GM12878 (cell line): Measurements from ENCODE around the gene SRSF3. TPM values are rescaled to one million over a fixed set of nuclear protein-coding genes. Genes with fewer than 3 reads are reported as not detected.

Experiments used
- ATAC-seq: fragments of 200-7000 bp; cut with Tn5 transposase; 3 replicates; pipeline ENCODE4 v1.9.1; 2020; ENCODE audit warnings: mild to moderate bottlenecking, moderate library complexity
- BruUV-seq: library from RNA; stranded (reverse); fragments of 400-500 nt; replicated peaks from 2 replicates; lab custom pipeline; 2021; lab: Mats Ljungman, UMichigan
- CTCF ChIA-PET: fragments of 300-600 bp; sonication (Branson Sonifier 250); formaldehyde crosslinking; extraction: SDS; loops from one replicate; lab custom pipeline; 2021; ENCODE audit warnings: inconsistent platforms; lab: Yijun Ruan, JAX
- POLR2A ChIA-PET: fragments of 350-600 bp; formaldehyde crosslinking; extraction: SDS; loops from one replicate; lab custom pipeline; 2021; ENCODE audit warnings: inconsistent platforms; lab: Charles Lee
- RAD21 ChIA-PET: fragments of 300-600 bp; sonication (Branson Sonifier 250); formaldehyde crosslinking; loops from one replicate; lab custom pipeline; 2023; ENCODE audit warnings: antibody characterized with exemption; ENCODE audit not compliant: unreplicated experiment; lab: Charles Lee
- SMC1A ChIA-PET: fragments of 300-600 bp; sonication (Branson Sonifier 250); formaldehyde crosslinking; loops from one replicate; lab custom pipeline; 2023; ENCODE audit not compliant: unreplicated experiment, uncharacterized antibody; lab: Charles Lee
- DNase-seq: peaks from one replicate; pipeline ENCODE4 v3.0.0-alpha.2; 2011; ENCODE audit warnings: low read depth, low spot score
- FAIRE-seq: peaks from 3 replicates; lab custom pipeline; 2011; peaks lifted over from hg19 to GRCh38; lab: Jason Lieb, UNC
- H2AFZ ChIP-seq: 2 replicates; pipeline ENCODE4 v1.6.0; 2011; ENCODE audit warnings: low read depth, low read length, control low read depth; ENCODE audit not compliant: control insufficient read depth
- H3K27ac ChIP-seq: 2 replicates; pipeline ENCODE4 v1.5.1; 2011; ENCODE audit warnings: control low read depth; ENCODE audit not compliant: control insufficient read depth, insufficient read depth
- H3K27me3 ChIP-seq, 2 experiments: replicated peaks in 1 of 2; 2 replicates each; pipeline versions ENCODE4 v1.6.0 to v1.6.1; 2011; ENCODE audit warnings: low read length in 1 of 2; ENCODE audit not compliant: control insufficient read depth in 2 of 2, insufficient read depth in 2 of 2
- H3K36me3 ChIP-seq, 2 experiments: 2 replicates each; pipeline ENCODE4 v1.5.1; 2011; ENCODE audit warnings: low read length in 1 of 2; ENCODE audit not compliant: control insufficient read depth in 2 of 2, insufficient read depth in 2 of 2
- H3K4me1 ChIP-seq: 2 replicates; pipeline ENCODE4 v1.6.1; 2011; ENCODE audit warnings: mild to moderate bottlenecking, low read length, moderate library complexity, mixed read lengths; ENCODE audit not compliant: control insufficient read depth, insufficient read depth
- H3K4me2 ChIP-seq: 2 replicates; pipeline ENCODE4 v1.6.0; 2011; ENCODE audit warnings: control low read depth; ENCODE audit not compliant: control insufficient read depth, insufficient read depth
- H3K4me3 ChIP-seq: fragments of 200-600 bp; sonication (generic); 2 replicates; pipeline ENCODE4 v1.5.1; 2016
- H3K79me2 ChIP-seq: 2 replicates; pipeline ENCODE4 v1.6.0; 2011; ENCODE audit warnings: low read length; ENCODE audit not compliant: control insufficient read depth, insufficient read depth
- H3K9ac ChIP-seq: 2 replicates; pipeline ENCODE4 v1.8.0; 2011; ENCODE audit warnings: low read length, control low read depth, mixed read lengths; ENCODE audit not compliant: control insufficient read depth, insufficient read depth
- H3K9me3 ChIP-seq: replicated peaks from 3 replicates; pipeline ENCODE4 v1.5.1; 2011; ENCODE audit warnings: mild to moderate bottlenecking, low read length; ENCODE audit not compliant: control insufficient read depth, insufficient read depth
- H4K20me1 ChIP-seq: 2 replicates; pipeline ENCODE4 v1.6.0; 2011; ENCODE audit not compliant: control insufficient read depth, insufficient read depth
- POLR2AphosphoS2 ChIP-seq: IDR thresholded peaks from 2 replicates; pipeline ENCODE4 v1.6.1; 2011; ENCODE audit warnings: low read depth, mild to moderate bottlenecking, low read length, improper control_type of control experiment, moderate library complexity
- RAD51 ChIP-seq: fragments of 450-650 bp; IDR thresholded peaks from 2 replicates; pipeline ENCODE4 v1.6.1; 2016; ENCODE audit warnings: moderate library complexity, mild to moderate bottlenecking, inconsistent platforms
- RCOR1 ChIP-seq: conservative IDR thresholded peaks from 2 replicates; pipeline ENCODE4 v1.6.1; 2012; ENCODE audit warnings: low read depth, low read length, improper control_type of control experiment
- RELA ChIP-seq: fragments of 450-650 bp; IDR thresholded peaks from 2 replicates; pipeline ENCODE4 v1.8.0; 2014; ENCODE audit warnings: borderline replicate concordance; ENCODE audit not compliant: partially characterized antibody
- RFX5 ChIP-seq: IDR thresholded peaks from 2 replicates; pipeline ENCODE4 v1.6.1; 2011; ENCODE audit warnings: low read depth, low read length, improper control_type of control experiment
- SIN3A ChIP-seq: IDR thresholded peaks from 2 replicates; pipeline ENCODE4 v1.6.1; 2012; ENCODE audit warnings: low read depth, low read length, improper control_type of control experiment
- WGBS: methylation state at CpG from one replicate; pipeline ENCODE4 v1.1.6; 2016; ENCODE audit warnings: low lambda C conversion rate; ENCODE audit not compliant: insufficient replicate concordance, insufficient coverage; ENCODE audit errors: missing lambda C conversion rate; 5-methylcytosine and 5-hydroxymethylcytosine counted together
- in situ Hi-C: fragments of 300-500 bp; cut with MboI; formaldehyde crosslinking; loops from 9 replicates; pipeline ENCODE4 v1.14.3; 2018; ENCODE audit warnings: mixed read lengths
- intact Hi-C: fragments of 100-400 bp; cut with micrococcal nuclease; formaldehyde crosslinking; loops from one replicate; pipeline ENCODE4 v1.14.2; 2022; ENCODE audit not compliant: unreplicated experiment
- polyA plus RNA-seq, 11 experiments: library from polyadenylated mRNA; depleted of rRNA in 4 of 11; unstranded in 6 of 11; stranded (reverse) in 5 of 11; fragments of >200 nt; fragmentation: Nextera tagmentation in 4 of 11; fragmentation: Illumina TruSeq in 1 of 11; extraction: Ambion mirVana in 4 of 11; extraction: Trizol in 1 of 11; gene quantifications; 1 replicate in 1 of 11; 2 replicates in 10 of 11; pipeline versions ENCODE4 v1.2.1 to v1.2.3, GENCODE V29; 2011 to 2016; ENCODE audit warnings: inconsistent platforms in 2 of 11, missing spikeins in 2 of 11, low read depth in 1 of 11
- total RNA-seq, 4 experiments: library from RNA; depleted of rRNA in 3 of 4; stranded (reverse); fragments of >200 nt in 3 of 4; fragmentation: Illumina TruSeq in 1 of 4; extraction: Trizol in 1 of 4; gene quantifications; 2 replicates each; pipeline versions ENCODE4 v1.2.1 to v1.2.3, GENCODE V29; 2013 to 2021
- TF ChIP-seq, protein P1 (sequence below): fragments of 450-650 bp; IDR thresholded peaks from 2 replicates; pipeline ENCODE4 v1.6.1; 2014; ENCODE audit warnings: mild to moderate bottlenecking

SRSF3 gene
- total and polyA plus RNA-seq, 10 of the 15 experiments (the other 5 are each of a cell fraction or from before 2014, with no cell fraction given) = 195 to 1,377 (median 493) TPM

DNA sequence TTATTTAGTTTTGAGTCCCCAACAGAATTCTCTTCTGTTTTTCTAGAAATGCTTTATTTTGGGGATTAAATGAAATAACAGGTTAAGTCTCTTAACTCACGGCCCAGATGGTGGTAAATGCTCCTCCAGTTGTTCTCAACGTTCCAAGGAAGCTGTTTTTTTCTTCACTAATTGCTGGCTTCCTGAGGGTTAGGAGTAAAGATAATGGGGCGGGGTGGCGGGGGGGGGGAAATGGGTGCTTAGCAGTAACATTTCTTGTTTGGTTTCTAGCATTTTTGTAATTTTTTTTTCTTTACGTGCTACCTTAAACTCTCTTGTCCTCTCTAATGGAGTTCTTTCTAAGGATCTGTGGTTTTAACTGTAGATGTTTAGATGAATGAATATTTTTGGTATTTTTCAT lies 2.2 kb downstream of the SRSF3 start:
- Histone ChIP-seq H3K9ac (peak overlapping the region; percentile 97), H3K4me1 (peaks cover 11% of the 10 kb centered on the region), H2AFZ (no peak overlapping the region), H3K4me2 (peak overlapping the region; percentile 80), H3K9me3 (no peaks in the 10 kb centered on the region), H3K36me3 (peaks cover 17 to 26% of the 10 kb centered on the region in 2 experiments), H3K27me3 (no peaks in the 10 kb centered on the region), H3K79me2 (peaks cover 76% of the 10 kb centered on the region), H3K27ac (0 out of 2 replicates have a peak overlapping the region, but pooled peaks have one; percentile 21), H3K4me3 (peak overlapping the region; percentile 100), H4K20me1 (peaks cover 11% of the 10 kb centered on the region)
- SMC1A ChIA-PET = interaction anchor here (0.8 to 2.4 kb wide), 7 partner anchors 19 to 173 kb away, joined by 3 to 7 read pairs (median 3); no protein-coding TSS in a partner anchor
- FAIRE-seq (no peak), DNase-seq (no peak), ATAC-seq (no peak)
- TF ChIP-seq RELA (no peak), RAD51 (no peak), POLR2AphosphoS2 (0 out of 2 replicates have a peak, but pooled peaks have one; percentile 21), RFX5 (no peak), SIN3A (0 out of 2 replicates have a peak, but pooled peaks have one; percentile 20), RCOR1 (no peak)
- TF ChIP-seq, protein P1, sequence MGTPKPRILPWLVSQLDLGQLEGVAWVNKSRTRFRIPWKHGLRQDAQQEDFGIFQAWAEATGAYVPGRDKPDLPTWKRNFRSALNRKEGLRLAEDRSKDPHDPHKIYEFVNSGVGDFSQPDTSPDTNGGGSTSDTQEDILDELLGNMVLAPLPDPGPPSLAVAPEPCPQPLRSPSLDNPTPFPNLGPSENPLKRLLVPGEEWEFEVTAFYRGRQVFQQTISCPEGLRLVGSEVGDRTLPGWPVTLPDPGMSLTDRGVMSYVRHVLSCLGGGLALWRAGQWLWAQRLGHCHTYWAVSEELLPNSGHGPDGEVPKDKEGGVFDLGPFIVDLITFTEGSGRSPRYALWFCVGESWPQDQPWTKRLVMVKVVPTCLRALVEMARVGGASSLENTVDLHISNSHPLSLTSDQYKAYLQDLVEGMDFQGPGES = no peak
- in situ Hi-C loops = no loop called here
- POLR2A ChIA-PET = interaction anchor here (0.6 to 2.3 kb wide), 9 partner anchors 10 to 663 kb away, joined by 3 to 14 read pairs (median 5); no protein-coding TSS in a partner anchor
- CTCF ChIA-PET = interaction anchor here (1.0 to 4.0 kb wide), 3 partner anchors 19 to 52 kb away, joined by 3 to 29 read pairs (median 4); no protein-coding TSS in a partner anchor
- RAD21 ChIA-PET = interaction anchor here (0.5 to 1.4 kb wide), 3 partner anchors 12 to 173 kb away, joined by 3 to 4 read pairs (median 3); no protein-coding TSS in a partner anchor
- no TSS peak for BruUV-seq
- intact Hi-C loops = no loop called here
- WGBS = 0% methylated on average over 4 of the region's 5 CpGs
